H1 (cell line): ENCODE data around the gene TWIST1. TPM values are rescaled to one million over a fixed set of nuclear protein-coding genes. Genes with fewer than 3 reads are reported as not detected.
A peak's percentile ranks its signal among the peaks of the same experiment; 100 is the strongest.

Experiments
- CTCF ChIA-PET: fragments of 300-600 bp; sonication (Branson Sonifier 250); formaldehyde crosslinking; loops from one replicate; lab custom pipeline; 2021; ENCODE audit not compliant: partially characterized antibody; lab: Charles Lee
- POLR2A ChIA-PET: fragments of 300-600 bp; sonication (Branson Sonifier 250); formaldehyde crosslinking; loops from one replicate; lab custom pipeline; 2021; ENCODE audit warnings: inconsistent platforms; ENCODE audit not compliant: partially characterized antibody; lab: Charles Lee
- DNase-seq, 2 experiments: peaks; one replicate each; pipeline versions ENCODE4 v3.0.0 to v3.0.0-alpha.2; 2010 to 2022; ENCODE audit warnings: low spot score in 2 of 2, low read depth in 1 of 2, mixed read lengths in 1 of 2
- FAIRE-seq: peaks from 2 replicates; lab custom pipeline; 2011; peaks lifted over from hg19 to GRCh38; lab: Jason Lieb, UNC
- H2AFZ ChIP-seq: 2 replicates; pipeline ENCODE4 v1.8.1; 2012; ENCODE audit warnings: low read length, inconsistent platforms
- H2AK5ac ChIP-seq: 2 replicates; pipeline ENCODE4 v1.6.1; 2013; ENCODE audit warnings: low read depth, low read length
- H2BK120ac ChIP-seq: replicated peaks from 2 replicates; pipeline ENCODE3; 2013; ENCODE audit warnings: low read depth, low read length, inconsistent platforms
- H2BK12ac ChIP-seq: 2 replicates; pipeline ENCODE4 v1.6.1; 2013; ENCODE audit warnings: low read depth, low read length
- H2BK15ac ChIP-seq: 2 replicates; pipeline ENCODE4 v1.6.1; 2013; ENCODE audit warnings: low read length
- H2BK20ac ChIP-seq: 2 replicates; pipeline ENCODE4 v1.6.1; 2013; ENCODE audit warnings: low read length
- H2BK5ac ChIP-seq: 2 replicates; pipeline ENCODE4 v1.6.1; 2013; ENCODE audit warnings: low read depth, low read length
- H3K14ac ChIP-seq: 2 replicates; pipeline ENCODE4 v1.6.1; 2013; ENCODE audit warnings: inconsistent platforms; ENCODE audit not compliant: insufficient read length
- H3K18ac ChIP-seq: 2 replicates; pipeline ENCODE4 v1.6.1; 2013; ENCODE audit warnings: low read length; ENCODE audit errors: extremely low read depth
- H3K23ac ChIP-seq: 2 replicates; pipeline ENCODE4 v1.6.1; 2013; ENCODE audit warnings: inconsistent platforms; ENCODE audit not compliant: insufficient read length
- H3K23me2 ChIP-seq: 2 replicates; pipeline ENCODE4 v1.6.1; 2013; ENCODE audit warnings: low read depth, low read length
- H3K27ac ChIP-seq: 2 replicates; pipeline ENCODE4 v1.6.1; 2011; ENCODE audit warnings: low read depth, low read length, inconsistent platforms
- H3K27me3 ChIP-seq, 4 experiments: replicated peaks in 1 of 4; 1 replicate in 1 of 4; 2 replicates in 3 of 4; pipeline versions ENCODE4 v1.6.1 to v1.8.1; 2011 to 2013; ENCODE audit warnings: low read length in 3 of 4, mild to moderate bottlenecking in 3 of 4, inconsistent platforms in 2 of 4, mixed read lengths in 2 of 4, moderate library complexity in 1 of 4; ENCODE audit not compliant: control insufficient read depth in 3 of 4, insufficient read depth in 3 of 4; ENCODE audit errors: extremely low read depth in 1 of 4
- H3K36me3 ChIP-seq, 4 experiments: 2 replicates each; pipeline versions ENCODE4 v1.6.1 to v1.8.1; 2011 to 2013; ENCODE audit warnings: mild to moderate bottlenecking in 4 of 4, low read length in 3 of 4, moderate library complexity in 2 of 4, control low read depth in 1 of 4, inconsistent platforms in 1 of 4; ENCODE audit not compliant: insufficient read depth in 4 of 4, control insufficient read depth in 2 of 4
- H3K4ac ChIP-seq: replicated peaks from 2 replicates; pipeline ENCODE3; 2013; ENCODE audit warnings: low read length, low read depth, mixed read lengths, inconsistent platforms; ENCODE audit not compliant: insufficient read length
- H3K4me1 ChIP-seq, 4 experiments: replicated peaks in 1 of 4; 1 replicate in 1 of 4; 2 replicates in 3 of 4; pipeline versions ENCODE4 v1.6.1 to v1.8.1; 2011 to 2013; ENCODE audit warnings: low read length in 3 of 4, inconsistent platforms in 2 of 4, mixed read lengths in 1 of 4; ENCODE audit not compliant: insufficient read depth in 4 of 4, control insufficient read depth in 3 of 4
- H3K4me2 ChIP-seq, 2 experiments: 2 replicates each; pipeline versions ENCODE4 v1.6.1 to v1.8.1; 2011 to 2013; ENCODE audit warnings: low read depth in 2 of 2, low read length in 2 of 2, control low read depth in 1 of 2, inconsistent platforms in 1 of 2, mild to moderate bottlenecking in 1 of 2; ENCODE audit not compliant: insufficient read depth in 1 of 2
- H3K4me3 ChIP-seq, 4 experiments: fragments of 200-600, 300-600 bp in 1 of 4; sonication (generic), shearing (Covaris generic), sonication (Bioruptor Twin) in 1 of 4; 2 replicates each; pipeline versions ENCODE4 v1.5.1 to v1.8.1; 2011 to 2016; ENCODE audit warnings: low read length in 4 of 4, low read depth in 3 of 4, control low read depth in 2 of 4, inconsistent platforms in 2 of 4, mild to moderate bottlenecking in 2 of 4, mixed read lengths in 1 of 4, moderate library complexity in 1 of 4; ENCODE audit not compliant: insufficient read depth in 2 of 4; ENCODE audit errors: extremely low read depth in 1 of 4
- H3K56ac ChIP-seq: replicated peaks from 2 replicates; pipeline ENCODE3; 2013; ENCODE audit warnings: low read depth, mild to moderate bottlenecking, mixed read lengths, low read length, inconsistent platforms; ENCODE audit not compliant: insufficient read length
- H3K79me1 ChIP-seq: 2 replicates; pipeline ENCODE4 v1.6.1; 2013; ENCODE audit warnings: low read depth, low read length, control low read depth
- H3K79me2 ChIP-seq, 2 experiments: 2 replicates each; pipeline versions ENCODE4 v1.6.1 to v1.8.1; 2012 to 2013; ENCODE audit warnings: low read length in 2 of 2, mild to moderate bottlenecking in 2 of 2, inconsistent platforms in 1 of 2; ENCODE audit not compliant: insufficient read depth in 2 of 2, control insufficient read depth in 1 of 2
- H3K9ac ChIP-seq, 4 experiments: replicated peaks in 1 of 4; 1 replicate in 1 of 4; 2 replicates in 3 of 4; pipeline versions ENCODE4 v1.6.1 to v1.8.1; 2011 to 2013; ENCODE audit warnings: low read depth in 3 of 4, low read length in 3 of 4, control low read depth in 2 of 4, mild to moderate bottlenecking in 2 of 4, moderate library complexity in 2 of 4, inconsistent platforms in 1 of 4; ENCODE audit errors: extremely low read depth in 1 of 4
- H3K9me3 ChIP-seq, 2 experiments: 2 replicates each; pipeline versions ENCODE4 v1.6.1 to v1.8.1; 2012 to 2013; ENCODE audit warnings: mild to moderate bottlenecking in 2 of 2, moderate library complexity in 2 of 2, control low read depth in 1 of 2, inconsistent platforms in 1 of 2, low read depth in 1 of 2, low read length in 1 of 2, mixed read lengths in 1 of 2; ENCODE audit not compliant: insufficient read depth in 2 of 2
- H4K20me1 ChIP-seq, 2 experiments: replicated peaks in 1 of 2; 2 replicates each; pipeline versions ENCODE3 to v1.8.1; 2011 to 2013; ENCODE audit warnings: inconsistent platforms in 2 of 2, low read length in 2 of 2, mild to moderate bottlenecking in 1 of 2; ENCODE audit not compliant: insufficient read depth in 2 of 2, control insufficient read depth in 1 of 2
- H4K5ac ChIP-seq: 2 replicates; pipeline ENCODE4 v1.6.1; 2013; ENCODE audit warnings: low read length, low read depth, mixed read lengths, inconsistent platforms; ENCODE audit not compliant: insufficient read length
- H4K8ac ChIP-seq: 2 replicates; pipeline ENCODE4 v1.8.0; 2013; ENCODE audit warnings: mild to moderate bottlenecking, moderate library complexity, low read length, inconsistent platforms; ENCODE audit not compliant: insufficient read depth; ENCODE audit errors: extremely low read depth
- H4K91ac ChIP-seq: replicated peaks from 2 replicates; pipeline ENCODE3; 2013; ENCODE audit warnings: low read length, mixed read lengths, inconsistent platforms; ENCODE audit not compliant: insufficient read length
- EP300 ChIP-seq, 2 experiments: IDR thresholded peaks; 1 replicate in 1 of 2; 2 replicates in 1 of 2; pipeline ENCODE4 v1.6.1; 2011 to 2012; ENCODE audit warnings: low read depth in 2 of 2, low read length in 2 of 2, mild to moderate bottlenecking in 2 of 2, borderline replicate concordance in 1 of 2, inconsistent platforms in 1 of 2, moderate library complexity in 1 of 2
- RNF2 ChIP-seq: fragments of 200-900, 300-1000 bp; sonication (generic); IDR thresholded peaks from 2 replicates; pipeline ENCODE4 v1.7.1; 2016; ENCODE audit warnings: borderline replicate concordance, low read depth, mild to moderate bottlenecking, antibody characterized with exemption, low read length; ENCODE audit not compliant: poor library complexity, severe bottlenecking; ENCODE audit errors: missing control alignments
- WGBS, 2 experiments: shearing (Covaris generic) in 1 of 2; methylation state at CpG; one replicate each; pipeline versions ENCODE4 v1.1.6 to v1.1.7; 2013 to 2015; ENCODE audit warnings: low lambda C conversion rate in 2 of 2, mixed read lengths in 2 of 2, inconsistent platforms in 1 of 2, low coverage in 1 of 2, missing lambda C conversion rate in 1 of 2; ENCODE audit not compliant: insufficient replicate concordance in 2 of 2, insufficient coverage in 1 of 2, insufficient read length in 1 of 2; ENCODE audit errors: extremely low coverage in 1 of 2, missing lambda C conversion rate in 1 of 2; 5-methylcytosine and 5-hydroxymethylcytosine counted together
- polyA plus RNA-seq, 7 experiments: library from polyadenylated mRNA; depleted of rRNA in 3 of 7; stranded (reverse) in 5 of 7; unstranded in 2 of 7; fragments of >200 nt in 5 of 7; fragments of 200-250 nt in 2 of 7; gene quantifications; 1 replicate in 5 of 7; 2 replicates in 1 of 7; 4 replicates in 1 of 7; pipeline versions ENCODE4 v1.2.1 to v1.2.3, GENCODE V29; 2011 to 2013; ENCODE audit warnings: missing spikeins in 2 of 7, mixed read lengths in 2 of 7
- total RNA-seq: library from RNA; stranded (reverse); fragmentation: NEBNext Ultra II Directional; extraction: Animal tissue kit (Norgen Biotek cat#: 25700); gene quantifications from 2 replicates; pipeline ENCODE4 v1.2.1, GENCODE V29; 2021
- TF ChIP-seq, protein P1 (sequence below), 3 experiments: IDR thresholded peaks; 1 replicate in 2 of 3; 2 replicates in 1 of 3; pipeline versions ENCODE4 v1.5.1 to v1.6.1; 2011; ENCODE audit warnings: low read length in 3 of 3, mild to moderate bottlenecking in 3 of 3, inconsistent platforms in 2 of 3, low read depth in 1 of 3, moderate library complexity in 1 of 3; ENCODE audit not compliant: insufficient read depth in 1 of 3; ENCODE audit errors: control extremely low read depth in 1 of 3

Gene TWIST1
- total and polyA plus RNA-seq, 2 of the 8 experiments (the other 6 are each of a cell fraction or from before 2014, with no cell fraction given) = 0.29 to 0.52 TPM

DNA sequence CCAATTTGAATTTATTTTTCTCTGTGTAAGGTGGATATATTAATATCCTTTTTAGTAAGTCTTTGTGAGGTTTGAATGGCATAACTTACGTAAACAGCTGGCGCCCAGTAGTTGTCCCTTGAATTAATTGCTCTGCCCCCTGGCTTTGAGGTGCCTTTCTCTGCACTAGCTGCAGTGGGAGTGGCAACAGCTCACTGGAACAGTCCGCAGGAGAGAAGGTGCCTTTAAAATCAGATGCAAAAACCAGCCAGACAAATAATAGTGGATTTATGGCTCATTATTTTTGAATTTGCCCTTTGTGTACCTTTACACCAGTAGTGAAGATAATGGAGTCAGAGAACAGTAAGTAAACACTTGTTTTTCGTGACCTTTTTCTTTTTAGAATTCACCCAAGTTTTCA, 16.0 kb upstream of the TWIST1 start:
- 86% methylated on average over 4 of the region's 4 CpGs; no CpG with 5 or more reads in 1 of the 2 experiments for WGBS, 2 experiments
- H3K4ac ChIP-seq = no peak overlapping the region
- H3K4me1 ChIP-seq = no peaks in the 10 kb centered on the region
- no peak overlapping the region for H2AK5ac ChIP-seq
- H3K79me2 ChIP-seq = no peaks in the 10 kb centered on the region
- H2BK12ac ChIP-seq = no peak overlapping the region
- no peak overlapping the region for H4K5ac ChIP-seq
- no peak overlapping the region for H2AFZ ChIP-seq
- TF ChIP-seq, protein P1, sequence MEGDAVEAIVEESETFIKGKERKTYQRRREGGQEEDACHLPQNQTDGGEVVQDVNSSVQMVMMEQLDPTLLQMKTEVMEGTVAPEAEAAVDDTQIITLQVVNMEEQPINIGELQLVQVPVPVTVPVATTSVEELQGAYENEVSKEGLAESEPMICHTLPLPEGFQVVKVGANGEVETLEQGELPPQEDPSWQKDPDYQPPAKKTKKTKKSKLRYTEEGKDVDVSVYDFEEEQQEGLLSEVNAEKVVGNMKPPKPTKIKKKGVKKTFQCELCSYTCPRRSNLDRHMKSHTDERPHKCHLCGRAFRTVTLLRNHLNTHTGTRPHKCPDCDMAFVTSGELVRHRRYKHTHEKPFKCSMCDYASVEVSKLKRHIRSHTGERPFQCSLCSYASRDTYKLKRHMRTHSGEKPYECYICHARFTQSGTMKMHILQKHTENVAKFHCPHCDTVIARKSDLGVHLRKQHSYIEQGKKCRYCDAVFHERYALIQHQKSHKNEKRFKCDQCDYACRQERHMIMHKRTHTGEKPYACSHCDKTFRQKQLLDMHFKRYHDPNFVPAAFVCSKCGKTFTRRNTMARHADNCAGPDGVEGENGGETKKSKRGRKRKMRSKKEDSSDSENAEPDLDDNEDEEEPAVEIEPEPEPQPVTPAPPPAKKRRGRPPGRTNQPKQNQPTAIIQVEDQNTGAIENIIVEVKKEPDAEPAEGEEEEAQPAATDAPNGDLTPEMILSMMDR (IDR thresholded peaks at IDR 0.05; ENCODE audit: control extremely low read depth in 1 of 3, insufficient read depth in 1 of 3, low read depth in 1 of 3, low read length in 3 of 3) = peak in 1 of 3 experiments; percentile 10; a peak in 1 of 4 replicates
- no peak for TF ChIP-seq RNF2
- TF ChIP-seq EP300 (IDR thresholded peaks at IDR 0.05; ENCODE audit: borderline replicate concordance in 1 of 2, low read depth in 2 of 2, low read length in 2 of 2) = peak in 1 of 2 experiments; percentile 71; a peak in 1 of 3 replicates
- no peaks in the 10 kb centered on the region for H3K9me3 ChIP-seq
- H3K14ac ChIP-seq = no peak overlapping the region
- no peaks in the 10 kb centered on the region for H3K27me3 ChIP-seq
- H4K8ac ChIP-seq = no peak overlapping the region
- no peak for DNase-seq
- H3K23ac ChIP-seq = no peak overlapping the region
- POLR2A ChIA-PET = no interaction called here
- no peaks in the 10 kb centered on the region for H3K23me2 ChIP-seq
- H3K4me2 ChIP-seq = no peak overlapping the region
- no peak overlapping the region for H2BK120ac ChIP-seq
- CTCF ChIA-PET = interaction anchor here (0.6 to 1.3 kb wide), 3 partner anchors 12 to 176 kb away, joined by 3 read pairs; partner anchors contain the start of gene FERD3L
- no peaks in the 10 kb centered on the region for H4K20me1 ChIP-seq
- no peak overlapping the region for H4K91ac ChIP-seq
- no peak overlapping the region for H3K9ac ChIP-seq
- no peak overlapping the region for H2BK15ac ChIP-seq
- no peak overlapping the region for H3K4me3 ChIP-seq
- no peak overlapping the region for H3K27ac ChIP-seq
- no peak overlapping the region for H3K18ac ChIP-seq
- no peak overlapping the region for H2BK20ac ChIP-seq
- H3K56ac ChIP-seq = no peak overlapping the region
- FAIRE-seq = no peak
- H3K79me1 ChIP-seq = no peaks in the 10 kb centered on the region
- H3K36me3 ChIP-seq = no peaks in the 10 kb centered on the region
- H2BK5ac ChIP-seq = no peak overlapping the region
